Transverse colon (tissue), 4 donors: ENCODE measurements around the gene RPL36A. TPM values are rescaled to one million over a fixed set of nuclear protein-coding genes. Genes with fewer than 3 reads are reported as not detected.

Source experiments
- DNase-seq: peaks from one replicate; pipeline ENCODE4 v3.0.0-alpha.2; 2019
- H3K27ac ChIP-seq, 4 donors: fragments of 200-600 bp; sonication (generic); 2 replicates each; pipeline ENCODE4 v1.5.1; 2016 to 2018; ENCODE audit warnings: inconsistent platforms in 4 of 4
- H3K27me3 ChIP-seq: fragments of 200-600 bp; sonication (generic); 2 replicates; pipeline ENCODE4 v1.5.1; 2017; ENCODE audit warnings: inconsistent platforms
- H3K36me3 ChIP-seq, 4 donors: fragments of 200-600 bp; sonication (generic); 2 replicates each; pipeline ENCODE4 v1.5.1; 2017 to 2019; ENCODE audit warnings: inconsistent platforms in 4 of 4
- H3K4me1 ChIP-seq, 4 donors: fragments of 200-600 bp; sonication (generic); 2 replicates each; pipeline ENCODE4 v1.5.1; 2017 to 2020; ENCODE audit warnings: inconsistent platforms in 4 of 4
- H3K4me3 ChIP-seq, 4 donors: fragments of 200-600 bp; sonication (generic); 1 replicate in 1 of 4; 2 replicates in 3 of 4; pipeline versions ENCODE4 v1.5.1 to v1.6.1; 2017 to 2019; ENCODE audit warnings: inconsistent platforms in 4 of 4
- H3K9me3 ChIP-seq, 2 donors: fragments of 200-600 bp; sonication (generic); 2 replicates each; pipeline ENCODE4 v1.5.1; 2017 to 2019; ENCODE audit warnings: inconsistent platforms in 2 of 2
- CTCF ChIP-seq, 5 experiments: fragments of 200-600 bp in 3 of 5; fragments of 450-650 bp in 2 of 5; sonication (generic) in 3 of 5; IDR thresholded peaks; 1 replicate in 2 of 5; 2 replicates in 3 of 5; pipeline ENCODE4 v1.5.1; 2016 to 2017; ENCODE audit warnings: antibody characterized with exemption in 5 of 5, inconsistent platforms in 3 of 5, mild to moderate bottlenecking in 2 of 5, moderate library complexity in 1 of 5
- EP300 ChIP-seq: sonication (generic); formaldehyde crosslinking; IDR thresholded peaks from one replicate; pipeline ENCODE4 v1.6.1; 2017; ENCODE audit warnings: antibody characterized with exemption, low read depth
- POLR2A ChIP-seq: fragments of 450-650 bp; IDR thresholded peaks from one replicate; pipeline ENCODE4 v1.6.1; 2016; ENCODE audit warnings: antibody characterized with exemption, mild to moderate bottlenecking, moderate library complexity
- POLR2AphosphoS5 ChIP-seq, 3 donors: sonication (generic); formaldehyde crosslinking; IDR thresholded peaks; one replicate each; pipeline ENCODE4 v1.6.1; 2016; ENCODE audit warnings: antibody characterized with exemption in 3 of 3
- WGBS, 2 donors: methylation state at CpG; one replicate each; pipeline ENCODE4 v1.1.5; 2018; ENCODE audit warnings: low coverage in 1 of 2; 5-methylcytosine and 5-hydroxymethylcytosine counted together
- in situ Hi-C, 4 donors: fragments of 200-750 bp; cut with MboI; loops; one replicate each; pipeline versions ENCODE4 v1.15.0 to v1.15.1; 2017; ENCODE audit warnings: low sequenced_read_pairs in 3 of 4, low pct_ligation_motif_present in 1 of 4, low pct_unique_long_range_greater_than_20kb in 1 of 4
- intact Hi-C: fragments of 100-400 bp; cut with DNase I; formaldehyde crosslinking; loops from one replicate; pipeline ENCODE4 v1.15.1; 2023; ENCODE audit warnings: low total_unique reads
- total RNA-seq, 4 donors: library from RNA; depleted of rRNA; stranded (reverse); fragments of >200 nt; gene quantifications; one replicate each; pipeline ENCODE4 v1.1.0, GENCODE V29; 2016

RPL36A gene
- total RNA-seq, 4 donors from 2014 or later, result 227 to 838 (median 617) TPM

DNA sequence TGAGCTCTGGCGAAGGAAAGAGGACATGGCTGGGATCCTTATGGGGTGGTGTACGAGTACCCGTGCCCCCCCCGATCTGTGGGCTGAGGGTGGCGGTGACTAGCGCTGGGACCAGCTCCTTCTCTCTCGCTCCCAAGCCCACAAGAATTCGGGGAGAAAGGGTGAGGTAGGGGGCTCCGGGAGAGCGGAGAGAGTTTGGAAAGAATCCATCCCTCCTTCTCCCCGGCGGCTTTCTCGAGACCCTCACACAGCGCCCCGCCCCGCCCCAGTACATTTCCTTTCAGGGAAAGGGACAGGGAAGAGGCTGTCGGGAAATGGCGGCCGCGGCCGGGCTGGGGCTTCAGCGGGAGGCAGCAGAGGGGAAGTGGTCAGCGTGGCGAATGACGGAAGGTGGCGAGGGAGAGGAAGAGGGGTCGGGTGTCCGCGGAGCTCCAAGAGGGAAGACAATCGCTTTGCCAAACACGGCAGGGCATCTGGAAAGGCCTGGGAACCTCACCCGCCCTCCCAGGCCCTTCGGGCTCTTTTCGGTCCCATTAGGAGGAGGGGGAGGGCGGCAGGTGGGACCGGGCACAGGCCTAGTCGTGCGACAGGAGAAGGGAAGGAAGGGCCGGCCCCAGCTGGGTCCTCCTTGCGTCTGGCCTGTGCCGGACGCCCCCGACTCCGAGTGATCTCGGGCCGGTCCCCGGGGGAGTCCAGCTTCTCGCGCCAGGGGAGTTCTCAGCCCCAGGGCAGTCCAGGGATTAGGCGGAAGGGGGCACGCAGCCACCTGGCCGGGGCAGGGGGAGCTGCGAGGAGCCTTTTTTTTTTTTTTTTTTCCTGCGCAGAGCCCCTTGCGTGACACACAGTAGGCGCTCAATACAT, 27.4 kb downstream of the RPL36A start:
- Histone ChIP-seq H3K9me3 (no peaks in the 10 kb centered on the region), H3K4me3 (peak overlapping the region; percentile 29 to 64 (median 54)), H3K27ac (peak overlapping the region; percentile 84 to 95 (median 90)), H3K36me3 (no peaks in the 10 kb centered on the region), H3K4me1 (peaks cover 0 to 24% (median 5%) of the 10 kb centered on the region in 4 donors), H3K27me3 (no peaks in the 10 kb centered on the region)
- peak; percentile 37 for TF ChIP-seq POLR2A
- no peak for TF ChIP-seq EP300
- 0 to 28% methylated on average over 2 to 56 of the region's 56 CpGs for WGBS, 2 donors
- peak; percentile 59 for DNase-seq
- intact Hi-C loops, result loop anchor here (10.0 kb wide), 1 partner anchor 337 kb away; no protein-coding TSS in a partner anchor
- in situ Hi-C loops, result loop anchor here in 2 of 4 donors (25.0 kb wide), 2 partner anchors 219 to 344 kb away; no protein-coding TSS in a partner anchor

DNA sequence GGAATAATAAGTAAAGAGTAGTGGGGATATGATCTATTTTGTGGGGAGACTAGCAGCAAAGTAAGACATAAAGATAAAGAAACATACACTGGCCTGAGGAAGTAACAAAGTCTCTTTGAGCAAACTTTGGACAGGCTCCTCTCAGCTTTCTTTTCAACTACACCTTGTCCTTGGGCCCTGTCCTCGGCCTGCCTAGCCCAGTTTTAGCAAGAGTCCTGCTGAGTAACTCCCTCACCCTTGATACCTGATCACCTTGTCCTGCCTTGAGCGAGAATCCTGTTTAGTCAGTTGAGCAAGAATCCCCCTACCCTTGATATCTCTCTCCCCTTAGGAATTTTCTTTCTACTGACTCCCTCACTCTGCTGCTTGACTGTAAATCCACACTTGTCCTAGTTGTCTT, 28.7 kb downstream of the RPL36A start:
- peak overlapping the region in 1 of 4 donors; percentile 64 for H3K4me3 ChIP-seq
- no peaks in the 10 kb centered on the region for H3K9me3 ChIP-seq
- in situ Hi-C loops, result loop anchor here in 2 of 4 donors (25.0 kb wide), 2 partner anchors 218 to 343 kb away; no protein-coding TSS in a partner anchor
- no peak for TF ChIP-seq POLR2AphosphoS5 (IDR thresholded peaks at IDR 0.05)
- TF ChIP-seq POLR2A, result no peak
- TF ChIP-seq EP300, result no peak
- no peak for TF ChIP-seq CTCF (IDR thresholded peaks at IDR 0.05)
- no peak for DNase-seq
- peak overlapping the region; percentile 84 to 95 (median 90) for H3K27ac ChIP-seq
- intact Hi-C loops, result loop anchor here (10.0 kb wide), 1 partner anchor 335 kb away; no protein-coding TSS in a partner anchor
- H3K36me3 ChIP-seq, result no peaks in the 10 kb centered on the region
- H3K27me3 ChIP-seq, result no peaks in the 10 kb centered on the region
- WGBS, 2 donors, result 59% methylated on average over 2 of the region's 2 CpGs; no CpG with 5 or more reads in 1 of the 2 donors
- H3K4me1 ChIP-seq, result peaks cover 0 to 24% (median 5%) of the 10 kb centered on the region in 4 donors

DNA sequence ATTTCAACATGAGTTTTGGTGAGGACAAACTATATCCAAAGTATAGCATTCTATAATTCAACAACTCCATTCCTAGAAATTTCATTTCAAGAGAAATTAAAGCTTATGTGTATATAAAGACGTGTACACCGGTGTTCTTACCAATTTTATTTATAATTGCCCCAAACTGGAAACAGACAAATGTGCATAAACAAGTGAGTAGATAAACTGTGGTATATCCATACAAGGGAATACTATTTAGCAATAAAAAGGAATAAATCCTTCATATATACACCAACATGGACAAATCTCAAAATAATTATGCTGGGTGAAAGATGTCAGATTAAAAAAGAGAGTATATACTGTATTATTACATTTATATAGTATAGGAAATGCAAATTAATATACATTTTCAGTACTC, 37.1 kb downstream of the RPL36A start:
- H3K9me3 ChIP-seq, result no peaks in the 10 kb centered on the region
- no peak overlapping the region for H3K27ac ChIP-seq
- no peaks in the 10 kb centered on the region for H3K27me3 ChIP-seq
- 94 to 100% methylated on average over 2 of the region's 2 CpGs for WGBS, 2 donors
- H3K4me3 ChIP-seq, result no peak overlapping the region
- in situ Hi-C loops (loop anchor here in 1 of 4 donors (10.0 kb wide), 1 partner anchor 367 kb away; no protein-coding TSS in a partner anchor), intact Hi-C loops (no loop called here)
- TF ChIP-seq CTCF (IDR thresholded peaks at IDR 0.05) (no peak), EP300 (no peak), POLR2AphosphoS5 (IDR thresholded peaks at IDR 0.05) (no peak), POLR2A (no peak)
- H3K4me1 ChIP-seq, result no peaks in the 10 kb centered on the region
- DNase-seq, result no peak
- H3K36me3 ChIP-seq, result no peaks in the 10 kb centered on the region

- TF ChIP-seq CTCF (IDR thresholded peaks at IDR 0.05) (no peak), POLR2AphosphoS5 (IDR thresholded peaks at IDR 0.05) (no peak), EP300 (no peak), POLR2A (no peak)
- Histone ChIP-seq H3K4me3 (no peak overlapping the region), H3K36me3 (no peaks in the 10 kb centered on the region), H3K27ac (no peak overlapping the region), H3K9me3 (no peaks in the 10 kb centered on the region), H3K27me3 (no peaks in the 10 kb centered on the region), H3K4me1 (no peaks in the 10 kb centered on the region)
- intact Hi-C loops, result no loop called here
- in situ Hi-C loops, result loop anchor here in 1 of 4 donors (10.0 kb wide), 1 partner anchor 365 kb away; no protein-coding TSS in a partner anchor
- WGBS, 2 donors, result 67% methylated on average over 1 of the region's 1 CpG
- no peak for DNase-seq
Observed at GRCh38 chrX:101429934-101430333, 39.1 kb downstream of the RPL36A start.
